OCI-LY7 (cell line): ENCODE data around the gene ZFHX3. TPM values are rescaled to one million over a fixed set of nuclear protein-coding genes. Genes with fewer than 3 reads are reported as not detected.
A peak's percentile ranks its signal among the peaks of the same experiment; 100 is the strongest.

Experiments used
- BruUV-seq: library from RNA; stranded (reverse); fragments of 400-500 nt; replicated peaks from 2 replicates; lab custom pipeline; 2021; lab: Mats Ljungman, UMichigan
- CTCF ChIA-PET: fragments of 300-600 bp; sonication (Branson Sonifier 250); formaldehyde crosslinking; loops from one replicate; lab custom pipeline; 2022; ENCODE audit warnings: antibody characterized with exemption; ENCODE audit not compliant: unreplicated experiment; lab: Charles Lee
- POLR2A ChIA-PET: fragments of 300-600 bp; sonication (Branson Sonifier 250); formaldehyde crosslinking; loops from one replicate; lab custom pipeline; 2022; ENCODE audit warnings: antibody characterized with exemption; lab: Charles Lee
- DNase-seq: peaks from one replicate; pipeline ENCODE4 v3.0.0-alpha.2; 2015; ENCODE audit warnings: low spot score
- H2AFZ ChIP-seq: fragments of 200-600 bp; sonication (generic), shearing (Covaris generic); 2 replicates; pipeline ENCODE4 v1.6.1; 2014; ENCODE audit warnings: mild to moderate bottlenecking, antibody characterized with exemption, low read length, moderate library complexity
- H3K27ac ChIP-seq: fragments of 200-600 bp; sonication (generic); 2 replicates; pipeline ENCODE4 v1.5.1; 2014; ENCODE audit warnings: mixed run types, low read depth, mild to moderate bottlenecking, moderate library complexity, low read length, inconsistent platforms; ENCODE audit not compliant: poor library complexity, severe bottlenecking
- H3K36me3 ChIP-seq: fragments of 200-600 bp; sonication (generic); 2 replicates; pipeline ENCODE4 v1.6.1; 2014; ENCODE audit warnings: mild to moderate bottlenecking, antibody characterized with exemption, low read length, moderate library complexity, mixed read lengths; ENCODE audit not compliant: insufficient read depth
- H3K4me1 ChIP-seq: fragments of 200-600 bp; sonication (generic); 2 replicates; pipeline ENCODE4 v1.5.1; 2014; ENCODE audit warnings: mild to moderate bottlenecking, low read length; ENCODE audit not compliant: insufficient read depth, poor library complexity, severe bottlenecking
- H3K4me2 ChIP-seq: fragments of 200-600 bp; sonication (generic); 2 replicates; pipeline ENCODE4 v1.6.1; 2014; ENCODE audit warnings: mild to moderate bottlenecking, low read length
- H3K4me3 ChIP-seq: fragments of 200-600 bp; sonication (generic); 2 replicates; pipeline ENCODE4 v1.5.1; 2014; ENCODE audit warnings: mild to moderate bottlenecking, low read depth, low read length; ENCODE audit not compliant: poor library complexity, severe bottlenecking
- H3K79me2 ChIP-seq: fragments of 200-600 bp; sonication (generic); 2 replicates; pipeline ENCODE4 v1.6.1; 2016; ENCODE audit warnings: low read depth, mild to moderate bottlenecking, low read length, moderate library complexity, mixed read lengths; ENCODE audit not compliant: insufficient read depth
- H3K9me2 ChIP-seq: fragments of 200-600 bp; sonication (generic); 2 replicates; pipeline ENCODE4 v1.6.1; 2016; ENCODE audit warnings: mild to moderate bottlenecking, low read length, mixed read lengths; ENCODE audit not compliant: insufficient read depth
- H3K9me3 ChIP-seq: fragments of 200-600 bp; sonication (generic); 2 replicates; pipeline ENCODE4 v1.6.1; 2014; ENCODE audit warnings: mild to moderate bottlenecking, mixed run types, low read length, mixed read lengths
- H4K20me1 ChIP-seq: fragments of 200-600 bp; sonication (generic); 2 replicates; pipeline ENCODE4 v1.6.1; 2014; ENCODE audit warnings: mild to moderate bottlenecking, antibody characterized with exemption, low read length, moderate library complexity, mixed read lengths; ENCODE audit not compliant: insufficient read depth
- EZH2phosphoT487 ChIP-seq: fragments of 200-600 bp; sonication (generic); IDR thresholded peaks from 2 replicates; pipeline ENCODE4 v1.6.1; 2018; ENCODE audit warnings: low read depth, borderline replicate concordance, mild to moderate bottlenecking, mixed run types, antibody characterized with exemption, low read length, moderate library complexity, mixed read lengths
- intact Hi-C: fragments of 100-400 bp; cut with micrococcal nuclease; formaldehyde crosslinking; loops from one replicate; pipeline ENCODE4 v1.10.0; 2022; ENCODE audit not compliant: unreplicated experiment
- total RNA-seq, 2 experiments: library from RNA; depleted of rRNA in 1 of 2; stranded (reverse); fragments of >200 nt in 1 of 2; shearing (Covaris generic) in 1 of 2; gene quantifications; 2 replicates each; pipeline ENCODE4 v1.2.3, GENCODE V29; 2014 to 2022
- TF ChIP-seq, protein P1 (sequence below): fragments of 200-600 bp; sonication (generic); conservative IDR thresholded peaks from 2 replicates; pipeline ENCODE4 v1.5.1; 2014; ENCODE audit warnings: mild to moderate bottlenecking, antibody characterized with exemption, low read length, moderate library complexity, mixed read lengths

The ZFHX3 gene
- total RNA-seq, 2 experiments from 2014 or later: 1.3 to 6.2 TPM

DNA sequence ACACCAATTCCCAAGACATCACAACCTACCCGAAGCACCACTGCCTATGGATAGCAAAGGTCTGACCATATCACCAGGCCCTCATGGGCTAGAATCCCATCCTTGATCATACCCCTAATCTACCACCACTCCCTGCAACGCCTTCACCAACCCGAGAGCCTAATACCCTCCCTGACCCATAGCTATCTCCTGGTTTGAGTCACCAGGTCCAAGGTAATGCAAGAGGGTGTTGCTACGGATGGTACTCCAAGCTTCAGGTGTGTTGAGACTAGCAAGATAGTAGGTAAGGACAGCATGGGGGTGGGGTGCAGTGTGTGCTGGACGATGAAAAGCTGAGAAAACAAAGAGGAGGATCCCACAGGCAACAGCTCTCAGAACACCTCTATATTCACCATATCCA is 258.0 kb downstream of the ZFHX3 start:
- no peak overlapping the region for H2AFZ ChIP-seq
- H3K9me2 ChIP-seq: no peaks in the 10 kb centered on the region
- H3K4me3 ChIP-seq: no peak overlapping the region
- no peaks in the 10 kb centered on the region for H3K9me3 ChIP-seq
- no peaks in the 10 kb centered on the region for H3K36me3 ChIP-seq
- no peaks in the 10 kb centered on the region for H4K20me1 ChIP-seq
- no peaks in the 10 kb centered on the region for H3K79me2 ChIP-seq
- intact Hi-C loops: no loop called here
- ChIA-PET POLR2A (interaction anchor here (0.8 kb wide), 1 partner anchor 239 kb away, joined by 3 read pairs; no protein-coding TSS in a partner anchor), CTCF (no interaction called here)
- TSS peak; percentile 35 for BruUV-seq
- H3K4me1 ChIP-seq: no peaks in the 10 kb centered on the region
- H3K4me2 ChIP-seq: no peak overlapping the region
- DNase-seq: no peak
- TF ChIP-seq EZH2phosphoT487: no peak
- TF ChIP-seq, protein P1, sequence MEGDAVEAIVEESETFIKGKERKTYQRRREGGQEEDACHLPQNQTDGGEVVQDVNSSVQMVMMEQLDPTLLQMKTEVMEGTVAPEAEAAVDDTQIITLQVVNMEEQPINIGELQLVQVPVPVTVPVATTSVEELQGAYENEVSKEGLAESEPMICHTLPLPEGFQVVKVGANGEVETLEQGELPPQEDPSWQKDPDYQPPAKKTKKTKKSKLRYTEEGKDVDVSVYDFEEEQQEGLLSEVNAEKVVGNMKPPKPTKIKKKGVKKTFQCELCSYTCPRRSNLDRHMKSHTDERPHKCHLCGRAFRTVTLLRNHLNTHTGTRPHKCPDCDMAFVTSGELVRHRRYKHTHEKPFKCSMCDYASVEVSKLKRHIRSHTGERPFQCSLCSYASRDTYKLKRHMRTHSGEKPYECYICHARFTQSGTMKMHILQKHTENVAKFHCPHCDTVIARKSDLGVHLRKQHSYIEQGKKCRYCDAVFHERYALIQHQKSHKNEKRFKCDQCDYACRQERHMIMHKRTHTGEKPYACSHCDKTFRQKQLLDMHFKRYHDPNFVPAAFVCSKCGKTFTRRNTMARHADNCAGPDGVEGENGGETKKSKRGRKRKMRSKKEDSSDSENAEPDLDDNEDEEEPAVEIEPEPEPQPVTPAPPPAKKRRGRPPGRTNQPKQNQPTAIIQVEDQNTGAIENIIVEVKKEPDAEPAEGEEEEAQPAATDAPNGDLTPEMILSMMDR: no peak
- no peak overlapping the region for H3K27ac ChIP-seq

DNA sequence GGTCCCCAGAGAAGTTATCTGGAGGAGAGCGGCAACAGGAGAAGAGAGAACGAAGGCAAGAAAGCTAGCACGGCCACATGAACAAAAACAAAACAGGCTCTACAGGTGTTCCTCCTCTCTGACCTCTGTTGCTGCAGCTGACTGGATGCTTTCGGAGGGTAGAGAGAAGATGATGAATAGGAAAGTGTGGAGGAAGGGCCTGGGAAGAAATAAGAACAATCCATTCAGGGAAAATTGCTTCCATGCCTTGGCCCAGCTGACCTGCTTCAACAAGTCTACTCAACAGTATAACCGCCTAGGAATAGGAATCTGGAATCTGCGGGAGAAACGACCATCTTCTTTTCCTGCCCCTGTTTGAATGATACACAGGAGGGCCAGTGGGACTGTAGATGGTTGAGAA is 258.5 kb downstream of the ZFHX3 start:
- Histone ChIP-seq H3K27ac (no peak overlapping the region), H2AFZ (no peak overlapping the region), H3K79me2 (no peaks in the 10 kb centered on the region), H4K20me1 (no peaks in the 10 kb centered on the region), H3K9me3 (no peaks in the 10 kb centered on the region), H3K36me3 (no peaks in the 10 kb centered on the region), H3K4me1 (no peaks in the 10 kb centered on the region), H3K4me2 (no peak overlapping the region), H3K9me2 (no peaks in the 10 kb centered on the region), H3K4me3 (no peak overlapping the region)
- no peak for DNase-seq
- POLR2A ChIA-PET: interaction anchor here (0.8 kb wide), 1 partner anchor 239 kb away, joined by 3 read pairs; no protein-coding TSS in a partner anchor
- BruUV-seq: no TSS peak
- CTCF ChIA-PET: no interaction called here
- intact Hi-C loops: no loop called here
- TF ChIP-seq EZH2phosphoT487: no peak
- TF ChIP-seq, protein P1: no peak

DNA sequence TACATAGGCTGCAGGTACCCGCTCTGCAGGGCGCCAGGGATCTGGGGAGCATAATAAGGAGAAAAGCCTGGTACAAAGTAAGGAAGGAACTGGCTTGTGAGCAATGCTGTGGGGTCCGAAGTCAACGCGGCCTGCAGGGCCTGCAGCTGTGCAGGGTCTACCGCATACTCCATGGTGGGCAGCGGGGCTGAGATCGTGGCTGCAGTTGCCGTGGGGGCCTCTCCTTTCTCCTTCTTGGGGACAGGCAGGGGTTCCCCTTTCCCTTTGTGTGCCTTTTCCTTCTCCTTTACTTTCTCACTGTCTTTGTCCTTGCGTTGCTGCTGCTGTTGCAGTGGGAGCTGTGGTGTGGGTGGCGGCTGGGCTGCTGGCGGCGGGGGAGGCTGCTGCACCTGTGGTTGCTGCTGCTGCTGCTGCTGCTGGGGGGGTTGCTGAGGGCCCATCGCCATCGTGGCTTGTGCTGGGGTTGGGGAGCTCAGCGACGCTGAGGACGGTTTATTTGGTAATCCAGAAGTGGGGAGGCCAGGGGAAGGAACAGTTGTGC is 259.6 kb downstream of the ZFHX3 start:
- Histone ChIP-seq H3K4me3 (no peak overlapping the region), H3K4me2 (no peak overlapping the region), H3K27ac (no peak overlapping the region), H3K4me1 (no peaks in the 10 kb centered on the region), H3K36me3 (no peaks in the 10 kb centered on the region), H3K79me2 (no peaks in the 10 kb centered on the region), H3K9me2 (no peaks in the 10 kb centered on the region), H4K20me1 (no peaks in the 10 kb centered on the region), H3K9me3 (no peaks in the 10 kb centered on the region), H2AFZ (no peak overlapping the region)
- POLR2A ChIA-PET: no interaction called here
- DNase-seq: no peak
- TF ChIP-seq EZH2phosphoT487: no peak
- CTCF ChIA-PET: no interaction called here
- intact Hi-C loops: no loop called here
- BruUV-seq: no TSS peak
